Measurements from ENCODE around the gene ORAI2.
"Not testable (repeated sequence)": the region's sequence is repeated elsewhere in the genome, so short reads cannot be mapped to it uniquely, and the experiment has no call there.

- TF ChIP-seq CTCF, POLR2A (IDR thresholded peaks at IDR 0.05): not testable (repeated sequence)
These were observed 64.9 kb downstream of the ORAI2 start for GRCh38 chr7:102498321-102498720.

Measured in esophagus squamous epithelium (tissue), 4 donors.